AG04450 (cell line): Measurements from ENCODE around the gene LDB3. TPM values are rescaled to one million over a fixed set of nuclear protein-coding genes. Genes with fewer than 3 reads are reported as not detected.

Experiments used
- CTCF ChIA-PET: fragments of 300-600, 350-600 bp; formaldehyde crosslinking; extraction: SDS; loops from one replicate; lab custom pipeline; 2022; ENCODE audit warnings: antibody characterized with exemption, inconsistent platforms; lab: Charles Lee
- POLR2A ChIA-PET: fragments of 350-600 bp; formaldehyde crosslinking; extraction: SDS; loops from one replicate; lab custom pipeline; 2021; ENCODE audit warnings: antibody characterized with exemption, inconsistent platforms; lab: Yijun Ruan, JAX
- DNase-seq: peaks from one replicate; pipeline ENCODE4 v3.0.0-alpha.2; 2011; ENCODE audit warnings: low read depth, low spot score
- H3K27ac ChIP-seq: one replicate; pipeline ENCODE4 v1.5.1; 2012; ENCODE audit warnings: low read depth, low read length, control low read depth
- H3K27me3 ChIP-seq: one replicate; pipeline ENCODE4 v1.6.0; 2012; ENCODE audit warnings: low read length; ENCODE audit not compliant: control insufficient read depth, insufficient read depth
- H3K4me3 ChIP-seq: 2 replicates; pipeline ENCODE4 v1.5.1; 2011; ENCODE audit warnings: mild to moderate bottlenecking, low read depth, low read length, control low read depth
- H3K9me3 ChIP-seq: 2 replicates; pipeline ENCODE4 v1.5.1; 2012; ENCODE audit warnings: low read length; ENCODE audit not compliant: control insufficient read depth, insufficient read depth
- CTCF ChIP-seq: IDR thresholded peaks from 2 replicates; pipeline ENCODE4 v1.5.1; 2011; ENCODE audit warnings: low read depth, low read length, control low read depth, inconsistent platforms
- polyA plus RNA-seq: library from polyadenylated mRNA; depleted of rRNA; stranded (reverse); fragments of >200 nt; gene quantifications from 2 replicates; pipeline ENCODE4 v1.2.3, GENCODE V29; 2011

Gene LDB3
- polyA plus RNA-seq, 1 experiment, result 0.46 TPM

- Histone ChIP-seq H3K27me3 (peaks cover 3% of the 10 kb centered on the region), H3K4me3 (no peak overlapping the region), H3K27ac (no peak overlapping the region), H3K9me3 (no peaks in the 10 kb centered on the region)
- ChIA-PET CTCF (interaction anchor here (0.6 kb wide), 1 partner anchor 98 kb away, joined by 3 read pairs; no protein-coding TSS in a partner anchor), POLR2A (no interaction called here)
- DNase-seq, result no peak
- no peak for TF ChIP-seq CTCF
These were observed 8.4 kb upstream of the LDB3 start for GRCh38 chr10:86659721-86660453.

- H3K27me3 ChIP-seq, result peaks cover 3% of the 10 kb centered on the region
- ChIA-PET POLR2A (interaction anchor here (0.6 kb wide), 1 partner anchor 433 kb away, joined by 3 read pairs; the partner anchor contains the start of gene GLUD1), CTCF (interaction anchor here (0.6 to 0.7 kb wide), 2 partner anchors 35 to 68 kb away, joined by 3 to 15 read pairs; no protein-coding TSS in a partner anchor)
- no peak for DNase-seq
- TF ChIP-seq CTCF, result no peak
- no peaks in the 10 kb centered on the region for H3K9me3 ChIP-seq
- no peak overlapping the region for H3K4me3 ChIP-seq
- no peak overlapping the region for H3K27ac ChIP-seq
These were observed 6.9 kb upstream of the LDB3 start for GRCh38 chr10:86661161-86662025.

- ChIA-PET POLR2A (interaction anchor here (0.6 kb wide), 1 partner anchor 432 kb away, joined by 3 read pairs; the partner anchor contains the start of gene GLUD1), CTCF (interaction anchor here (0.6 to 0.7 kb wide), 2 partner anchors 36 to 69 kb away, joined by 3 to 15 read pairs; no protein-coding TSS in a partner anchor)
- Histone ChIP-seq H3K9me3 (no peaks in the 10 kb centered on the region), H3K27ac (no peak overlapping the region), H3K4me3 (no peak overlapping the region), H3K27me3 (peaks cover 3% of the 10 kb centered on the region)
- DNase-seq, result no peak
- no peak for TF ChIP-seq CTCF
These were observed 5.9 kb upstream of the LDB3 start for GRCh38 chr10:86662186-86663045.

DNA sequence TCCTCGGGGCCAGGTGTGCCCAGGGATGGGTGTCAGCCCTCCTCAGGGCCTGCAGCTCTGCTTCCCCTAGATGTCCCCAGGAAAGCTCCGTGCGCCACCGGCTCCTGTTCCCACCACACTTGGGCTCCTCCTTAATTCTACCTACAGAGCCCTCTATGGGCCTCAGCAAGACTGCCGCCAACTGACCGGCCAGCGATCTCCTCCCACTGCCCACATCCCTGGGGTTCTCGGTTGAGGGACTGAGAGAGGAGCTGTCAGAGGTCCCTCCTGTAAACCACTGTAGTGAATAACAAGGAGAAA is 5.3 kb upstream of the LDB3 start:
- CTCF ChIA-PET, result interaction anchor here (1.7 kb wide), 1 partner anchor 21 kb away, joined by 4 read pairs; no protein-coding TSS in a partner anchor
- H3K27ac ChIP-seq, result no peak overlapping the region
- H3K4me3 ChIP-seq, result no peak overlapping the region
- no peaks in the 10 kb centered on the region for H3K9me3 ChIP-seq
- H3K27me3 ChIP-seq, result peaks cover 3% of the 10 kb centered on the region
- POLR2A ChIA-PET, result no interaction called here
- TF ChIP-seq CTCF, result no peak
- DNase-seq, result no peak
